ENCODE results near the gene EHF.

GRCh38 chr11:34639545-34639944, 18.7 kb downstream of the EHF start:
- no peak for TF ChIP-seq NFIC (IDR thresholded peaks at IDR 0.05)
- no peak for TF ChIP-seq POLR2A (conservative IDR thresholded peaks at IDR 0.05)
- TF ChIP-seq JUN (IDR thresholded peaks at IDR 0.05; ENCODE audit: borderline replicate concordance, low read depth, low read length): no peak
- TF ChIP-seq JUN (CRISPR knock-in tag; IDR thresholded peaks at IDR 0.05; ENCODE audit: borderline replicate concordance): no peak
- TF ChIP-seq CTCF (IDR thresholded peaks at IDR 0.05 in 2 of 3, conservative IDR thresholded peaks at IDR 0.05 in 1 of 3; ENCODE audit: insufficient read depth in 2 of 3, low read depth in 1 of 3, low read length in 3 of 3): no peak
- no peak for TF ChIP-seq ZNF398 (CRISPR knock-in tag; IDR thresholded peaks at IDR 0.05)
- TF ChIP-seq POLR2AphosphoS2 (IDR thresholded peaks at IDR 0.05; ENCODE audit: low read length): no peak
- no peak for TF ChIP-seq ZNF224 (CRISPR knock-in tag; IDR thresholded peaks at IDR 0.05)
- no peak for TF ChIP-seq CBFB (CRISPR knock-in tag; IDR thresholded peaks at IDR 0.05)
- TF ChIP-seq ZNF384 (IDR thresholded peaks at IDR 0.05; ENCODE audit: low read depth, low read length): no peak
- TF ChIP-seq ZNF324 (CRISPR knock-in tag; IDR thresholded peaks at IDR 0.05): no peak

Measured in K562 (cell line).